Natural killer cell (primary cell): ENCODE measurements around the gene OR14A2. TPM values are rescaled to one million over a fixed set of nuclear protein-coding genes. Genes with fewer than 3 reads are reported as not detected.

Source experiments
- ATAC-seq, 3 donors: fragments of 150-1000 bp in 2 of 3; fragments of 200-7000 bp in 1 of 3; cut with Tn5 transposase; 1 replicate in 1 of 3; 2 replicates in 2 of 3; pipeline ENCODE4 v1.10.0; 2021; ENCODE audit warnings: mild to moderate bottlenecking in 2 of 3, moderate library complexity in 2 of 3
- DNase-seq, 2 donors: peaks; one replicate each; pipeline versions ENCODE4 v3.0.0 to v3.0.0-alpha.2; 2013 to 2021; ENCODE audit warnings: mixed read lengths in 1 of 2
- H3K27ac ChIP-seq: one replicate; pipeline ENCODE4 v1.5.1; 2013; ENCODE audit warnings: mild to moderate bottlenecking, low read length
- H3K27me3 ChIP-seq: one replicate; pipeline ENCODE4 v1.6.1; 2013; ENCODE audit warnings: low read length; ENCODE audit not compliant: control insufficient read depth, insufficient read depth
- H3K36me3 ChIP-seq: one replicate; pipeline ENCODE4 v1.6.1; 2013; ENCODE audit warnings: low read length; ENCODE audit not compliant: control insufficient read depth, insufficient read depth
- H3K4me1 ChIP-seq: one replicate; pipeline ENCODE4 v1.6.1; 2013; ENCODE audit warnings: low read length; ENCODE audit not compliant: control insufficient read depth, insufficient read depth
- H3K4me3 ChIP-seq: one replicate; pipeline ENCODE4 v1.5.1; 2013; ENCODE audit warnings: low read length
- H3K9me3 ChIP-seq: one replicate; pipeline ENCODE4 v1.6.1; 2013; ENCODE audit warnings: low read length; ENCODE audit not compliant: control insufficient read depth, insufficient read depth
- H3K27ac Mint-ChIP-seq, 2 donors: one replicate each; pipeline ENCODE4 v1.8.0; 2022; ENCODE audit warnings: mild to moderate bottlenecking in 2 of 2, mixed read lengths in 2 of 2, moderate library complexity in 1 of 2
- H3K27me3 Mint-ChIP-seq, 2 donors: one replicate each; pipeline ENCODE4 v1.8.0; 2022; ENCODE audit warnings: low read depth in 2 of 2, mixed read lengths in 2 of 2
- H3K36me3 Mint-ChIP-seq: one replicate; pipeline ENCODE4 v1.8.0; 2022; ENCODE audit warnings: mixed read lengths
- H3K4me1 Mint-ChIP-seq, 2 donors: one replicate each; pipeline ENCODE4 v1.8.0; 2022; ENCODE audit warnings: mixed read lengths in 2 of 2
- H3K4me3 Mint-ChIP-seq: one replicate; pipeline ENCODE4 v1.8.0; 2022; ENCODE audit warnings: mild to moderate bottlenecking, moderate library complexity, mixed read lengths
- H3K9me3 Mint-ChIP-seq, 2 donors: one replicate each; pipeline ENCODE4 v1.8.0; 2022; ENCODE audit warnings: mixed read lengths in 2 of 2
- WGBS: methylation state at CpG from one replicate; pipeline ENCODE4 v1.1.7; 2013; ENCODE audit warnings: missing lambda C conversion rate; ENCODE audit not compliant: insufficient coverage; 5-methylcytosine and 5-hydroxymethylcytosine counted together
- intact Hi-C: fragments of 100-400 bp; cut with micrococcal nuclease; formaldehyde crosslinking; loops from one replicate; pipeline ENCODE4 v1.14.2; 2022
- total RNA-seq, 4 donors: library from RNA; stranded (reverse); fragments of 120-200 nt in 1 of 4; gene quantifications; one replicate each; pipeline versions ENCODE4 v1.2.3 to v1.2.4, GENCODE V29; 2013 to 2022
- TF ChIP-seq, protein P1 (sequence below): fragments of 200-600 bp; IDR thresholded peaks from one replicate; pipeline ENCODE4 v1.8.0; 2022; ENCODE audit warnings: antibody characterized with exemption

OR14A2 gene
- total RNA-seq, 3 donors from 2014 or later (not counting 1 experiment from before 2014, with no cell fraction given): not detected

DNA sequence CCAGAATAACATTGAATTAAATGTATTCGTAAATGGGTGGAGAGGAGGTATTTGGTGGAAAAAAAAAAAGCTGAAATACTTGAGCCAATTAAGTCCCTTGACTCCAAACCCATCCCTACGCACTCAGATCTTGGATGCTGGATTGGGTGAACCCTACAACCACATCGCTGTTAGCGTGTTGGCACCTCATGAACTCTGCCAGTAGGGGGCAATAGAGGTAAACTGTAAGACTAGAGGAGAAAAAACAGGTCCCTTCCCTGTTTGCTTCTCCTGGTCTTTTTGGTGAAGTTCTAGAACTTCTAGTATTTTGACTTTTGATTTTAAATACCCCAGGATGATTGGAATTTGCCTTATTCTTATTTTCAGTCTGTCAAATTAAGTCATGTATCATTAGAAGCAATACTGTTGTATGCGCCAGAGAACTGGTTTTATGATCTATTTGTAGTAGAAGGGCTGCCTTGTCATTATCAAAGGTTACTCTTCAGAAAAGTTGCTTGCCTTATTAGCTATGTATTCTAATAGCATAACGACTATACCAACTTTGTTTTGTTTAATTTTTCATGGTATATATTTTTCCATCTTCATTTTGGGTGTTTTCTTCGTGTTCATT lies 66.5 kb downstream of the OR14A2 start:
- no peaks in the 10 kb centered on the region for H3K27me3 ChIP-seq
- WGBS: 46% methylated on average over 5 of the region's 7 CpGs
- peak in 1 of 3 donors; percentile 58 for ATAC-seq
- no peak overlapping the region for H3K4me3 ChIP-seq
- H3K4me1 ChIP-seq: no peaks in the 10 kb centered on the region
- H3K4me1 Mint-ChIP-seq: no peaks in the 10 kb centered on the region
- TF ChIP-seq, protein P1, sequence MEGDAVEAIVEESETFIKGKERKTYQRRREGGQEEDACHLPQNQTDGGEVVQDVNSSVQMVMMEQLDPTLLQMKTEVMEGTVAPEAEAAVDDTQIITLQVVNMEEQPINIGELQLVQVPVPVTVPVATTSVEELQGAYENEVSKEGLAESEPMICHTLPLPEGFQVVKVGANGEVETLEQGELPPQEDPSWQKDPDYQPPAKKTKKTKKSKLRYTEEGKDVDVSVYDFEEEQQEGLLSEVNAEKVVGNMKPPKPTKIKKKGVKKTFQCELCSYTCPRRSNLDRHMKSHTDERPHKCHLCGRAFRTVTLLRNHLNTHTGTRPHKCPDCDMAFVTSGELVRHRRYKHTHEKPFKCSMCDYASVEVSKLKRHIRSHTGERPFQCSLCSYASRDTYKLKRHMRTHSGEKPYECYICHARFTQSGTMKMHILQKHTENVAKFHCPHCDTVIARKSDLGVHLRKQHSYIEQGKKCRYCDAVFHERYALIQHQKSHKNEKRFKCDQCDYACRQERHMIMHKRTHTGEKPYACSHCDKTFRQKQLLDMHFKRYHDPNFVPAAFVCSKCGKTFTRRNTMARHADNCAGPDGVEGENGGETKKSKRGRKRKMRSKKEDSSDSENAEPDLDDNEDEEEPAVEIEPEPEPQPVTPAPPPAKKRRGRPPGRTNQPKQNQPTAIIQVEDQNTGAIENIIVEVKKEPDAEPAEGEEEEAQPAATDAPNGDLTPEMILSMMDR: peak; percentile 68
- no peaks in the 10 kb centered on the region for H3K36me3 ChIP-seq
- H3K36me3 Mint-ChIP-seq: no peaks in the 10 kb centered on the region
- H3K27ac ChIP-seq: no peak overlapping the region
- no peak overlapping the region for H3K27ac Mint-ChIP-seq
- H3K4me3 Mint-ChIP-seq: no peak overlapping the region
- no peaks in the 10 kb centered on the region for H3K9me3 Mint-ChIP-seq
- peak in 1 of 2 donors; percentile 50 for DNase-seq
- H3K27me3 Mint-ChIP-seq: peaks cover 0 to 5% of the 10 kb centered on the region in 2 donors
- H3K9me3 ChIP-seq: no peaks in the 10 kb centered on the region
- intact Hi-C loops: no loop called here

DNA sequence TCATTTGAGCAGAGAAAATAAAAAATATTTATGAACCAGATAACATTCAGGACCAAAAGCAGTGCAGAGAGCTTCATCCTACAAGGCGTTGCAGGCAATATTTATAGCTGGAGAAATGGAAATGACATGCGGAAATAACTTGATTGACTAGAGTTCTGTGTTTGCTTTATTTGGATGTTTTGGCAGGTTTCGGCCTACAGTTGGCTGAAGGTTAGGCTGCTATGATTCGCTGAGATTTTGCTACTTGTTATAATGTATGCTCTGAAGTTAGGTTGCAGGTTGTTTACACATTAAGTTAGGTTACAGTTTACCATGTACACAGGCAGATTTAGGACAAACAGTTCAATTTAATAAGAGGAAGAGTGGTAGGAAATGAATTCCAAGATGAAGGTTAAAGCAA lies 67.8 kb downstream of the OR14A2 start:
- no peaks in the 10 kb centered on the region for H3K4me1 ChIP-seq
- H3K27ac ChIP-seq: no peak overlapping the region
- no peak overlapping the region for H3K4me3 Mint-ChIP-seq
- H3K9me3 Mint-ChIP-seq: no peaks in the 10 kb centered on the region
- no peaks in the 10 kb centered on the region for H3K36me3 ChIP-seq
- 87% methylated on average over 4 of the region's 4 CpGs for WGBS
- TF ChIP-seq, protein P1: no peak
- no peaks in the 10 kb centered on the region for H3K9me3 ChIP-seq
- no peak overlapping the region for H3K27ac Mint-ChIP-seq
- H3K4me3 ChIP-seq: no peak overlapping the region
- intact Hi-C loops: no loop called here
- ATAC-seq (no peak), DNase-seq (no peak)
- no peaks in the 10 kb centered on the region for H3K4me1 Mint-ChIP-seq
- H3K36me3 Mint-ChIP-seq: no peaks in the 10 kb centered on the region
- H3K27me3 Mint-ChIP-seq: no peaks in the 10 kb centered on the region
- no peaks in the 10 kb centered on the region for H3K27me3 ChIP-seq

DNA sequence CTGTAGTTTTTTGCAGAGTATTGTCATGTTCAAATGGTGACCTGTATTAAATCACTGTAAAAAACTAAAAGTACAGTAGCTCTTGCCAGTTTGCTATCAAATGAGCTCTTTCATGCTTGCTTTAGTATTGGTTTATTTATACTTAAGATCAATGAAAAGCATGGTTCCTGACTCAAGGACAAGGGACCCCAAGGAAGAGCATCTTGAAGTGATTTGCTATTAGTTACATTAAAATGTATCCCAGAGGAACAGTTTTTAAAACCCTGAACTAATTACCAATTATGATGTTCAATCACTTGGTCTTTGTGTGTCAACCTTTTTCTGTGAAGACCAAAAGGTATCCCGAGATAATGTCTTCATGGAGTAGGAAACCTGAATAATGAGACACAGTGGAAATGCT lies 68.3 kb downstream of the OR14A2 start, which contains the start of gene OR13G1:
Gene OR13G1 (minus strand): TSS at position 101 of the 400 bp plus-strand sequence. CDS start 6,698 bp downstream, outside the sequence.
- intact Hi-C loops: no loop called here
- Histone ChIP-seq H3K27me3 (no peaks in the 10 kb centered on the region), H3K4me1 (no peaks in the 10 kb centered on the region), H3K36me3 (no peaks in the 10 kb centered on the region), H3K9me3 (no peaks in the 10 kb centered on the region), H3K27ac (no peak within 1 kb of the TSS), H3K4me3 (no peak within 1 kb of the TSS)
- Mint-ChIP-seq H3K4me3 (no peak within 1 kb of the TSS), H3K27me3 (no peaks in the 10 kb centered on the region), H3K9me3 (no peaks in the 10 kb centered on the region), H3K27ac (no peak within 1 kb of the TSS), H3K4me1 (no peaks in the 10 kb centered on the region), H3K36me3 (no peaks in the 10 kb centered on the region)
- WGBS: 82% methylated on average over 1 of the region's 1 CpG
- DNase-seq: no peak
- no peak for ATAC-seq
- TF ChIP-seq, protein P1: no peak

Other genes starting within 250 kb of the OR14A2 start
- gene OR2C3, start 211.7 kb downstream of the OR14A2 start, total RNA-seq: not detected
- 10 to 100 TPM in 1 of 3 donors, 1 to 10 TPM in 1, under 1 TPM in 1; 0.19 to 62.1 (median 1.4) TPM for gene GCSAML, start 199.0 kb downstream of the OR14A2 start, total RNA-seq
- gene OR2G2, start 159.8 kb downstream of the OR14A2 start, total RNA-seq: not detected
- not detected for gene OR2G3, start 142.6 kb downstream of the OR14A2 start, total RNA-seq
- gene OR13G1, start 68.4 kb downstream of the OR14A2 start, total RNA-seq: not detected
- not detected for gene OR6F1, start 31.5 kb downstream of the OR14A2 start, total RNA-seq
- gene OR14K1, start 9.5 kb downstream of the OR14A2 start, total RNA-seq: not detected
- gene OR1C1, start 12.4 kb upstream of the OR14A2 start, total RNA-seq: not detected
- gene OR14A16, start 76.0 kb upstream of the OR14A2 start, total RNA-seq: not detected
- gene OR11L1, start 93.8 kb upstream of the OR14A2 start, total RNA-seq: not detected
- 1 to 10 TPM in 2 of 3 donors, under 1 TPM in 1; 0.50 to 3.9 (median 1.9) TPM for gene TRIM58, start 109.0 kb upstream of the OR14A2 start, total RNA-seq
- gene OR2W3, start 147.4 kb upstream of the OR14A2 start, total RNA-seq: 1 to 10 TPM in 1 of 3 donors, under 1 TPM in 2; 0.41 to 1.0 (median 0.65) TPM
- not detected for gene OR2T8, start 172.1 kb upstream of the OR14A2 start, total RNA-seq
- not detected for gene OR2AJ1, start 176.7 kb upstream of the OR14A2 start, total RNA-seq
- gene OR2L8, start 200.7 kb upstream of the OR14A2 start, total RNA-seq: 1 to 10 TPM in 1 of 3 donors, not detected in 2; 1.1 TPM
- under 1 TPM in 1 of 3 donors, not detected in 2; 0.88 TPM for gene OR2AK2, start 217.1 kb upstream of the OR14A2 start, total RNA-seq